GM21360 (cell line): Measurements from ENCODE around the gene TUT1.

Experiments used
- ATAC-seq: cut with Tn5 transposase; IDR thresholded peaks from one replicate; pipeline ENCODE4 v1.9.1; 2021; ENCODE audit warnings: mild to moderate bottlenecking, moderate library complexity; ENCODE audit not compliant: unreplicated experiment

TUT1 gene

GRCh38 chr11:62542750-62543567 is 48.4 kb downstream of the TUT1 start:
- no peak for ATAC-seq

DNA sequence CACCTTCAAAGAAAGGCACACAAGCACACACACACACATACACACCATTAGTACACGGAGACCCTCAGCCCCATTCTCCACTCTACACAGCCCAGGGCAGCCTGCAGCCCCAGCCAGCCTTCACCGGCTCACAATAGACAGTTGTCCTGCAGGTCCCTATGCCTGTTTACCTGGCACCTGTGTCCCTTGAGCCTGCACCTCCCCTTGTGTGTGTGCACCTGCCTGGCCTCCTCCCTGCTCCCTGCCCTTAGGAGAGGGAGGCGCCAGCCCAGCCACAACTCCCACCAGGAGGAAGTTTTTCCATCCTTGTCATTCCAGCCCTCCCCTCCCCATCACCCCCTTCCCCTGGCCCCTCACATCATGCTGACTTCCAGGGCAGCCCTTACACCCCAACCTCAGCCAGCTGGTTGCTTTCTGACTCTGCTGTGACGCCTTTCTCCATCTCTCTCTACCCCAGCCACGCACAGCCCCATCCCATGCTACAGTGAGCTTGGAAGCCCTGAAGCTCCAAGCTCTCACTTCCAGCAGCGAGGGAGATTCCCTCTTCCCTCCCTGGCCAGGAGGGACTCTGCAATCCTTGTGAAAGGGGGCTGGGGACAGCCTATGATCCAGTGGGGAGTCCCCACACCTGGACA is 49.1 kb downstream of the TUT1 start:
- no peak for ATAC-seq

GRCh38 chr11:62540804-62541701 is 50.3 kb downstream of the TUT1 start:
- peak; percentile 43 for ATAC-seq

DNA sequence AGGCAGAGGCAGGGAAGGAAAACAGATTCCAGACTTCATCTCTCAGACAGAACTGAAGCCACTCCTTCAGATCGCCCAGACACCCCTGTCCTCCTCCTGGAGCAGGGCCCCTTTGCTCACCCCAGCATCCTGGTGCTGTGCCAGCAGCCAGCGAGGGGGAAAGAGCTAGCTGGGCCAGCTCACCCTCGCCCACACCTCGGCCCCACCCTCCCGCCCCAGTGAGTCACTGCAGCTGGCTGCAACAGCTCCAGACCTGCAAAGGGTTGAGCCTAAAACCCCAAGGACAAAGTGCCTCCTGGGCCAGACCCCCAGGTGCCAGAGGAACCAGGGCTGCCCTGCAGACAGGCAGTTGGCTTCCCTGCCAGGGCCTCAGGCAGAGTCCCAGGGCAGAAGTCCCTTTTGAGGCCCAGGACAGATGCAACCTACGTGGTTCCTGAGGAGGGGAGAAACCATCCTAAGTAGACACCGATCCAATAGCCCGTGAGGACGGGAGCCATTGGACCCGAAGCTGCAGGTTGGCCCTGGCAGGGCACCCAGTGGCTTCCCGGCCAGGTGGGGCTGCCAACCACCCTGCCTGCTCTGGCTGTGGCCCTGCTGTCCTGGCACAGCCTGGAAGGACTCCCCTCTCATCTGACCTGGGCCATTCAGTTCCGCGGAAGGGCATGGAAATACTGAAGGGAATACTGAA is 51.9 kb downstream of the TUT1 start:
- ATAC-seq = no peak

GRCh38 chr11:62538470-62539237 is 52.7 kb downstream of the TUT1 start:
- ATAC-seq = no peak

- ATAC-seq = no peak
Observed at GRCh38 chr11:62536301-62536957, 54.9 kb downstream of the TUT1 start.

- ATAC-seq = no peak
Observed at GRCh38 chr11:62535802-62536201, 55.5 kb downstream of the TUT1 start.

DNA sequence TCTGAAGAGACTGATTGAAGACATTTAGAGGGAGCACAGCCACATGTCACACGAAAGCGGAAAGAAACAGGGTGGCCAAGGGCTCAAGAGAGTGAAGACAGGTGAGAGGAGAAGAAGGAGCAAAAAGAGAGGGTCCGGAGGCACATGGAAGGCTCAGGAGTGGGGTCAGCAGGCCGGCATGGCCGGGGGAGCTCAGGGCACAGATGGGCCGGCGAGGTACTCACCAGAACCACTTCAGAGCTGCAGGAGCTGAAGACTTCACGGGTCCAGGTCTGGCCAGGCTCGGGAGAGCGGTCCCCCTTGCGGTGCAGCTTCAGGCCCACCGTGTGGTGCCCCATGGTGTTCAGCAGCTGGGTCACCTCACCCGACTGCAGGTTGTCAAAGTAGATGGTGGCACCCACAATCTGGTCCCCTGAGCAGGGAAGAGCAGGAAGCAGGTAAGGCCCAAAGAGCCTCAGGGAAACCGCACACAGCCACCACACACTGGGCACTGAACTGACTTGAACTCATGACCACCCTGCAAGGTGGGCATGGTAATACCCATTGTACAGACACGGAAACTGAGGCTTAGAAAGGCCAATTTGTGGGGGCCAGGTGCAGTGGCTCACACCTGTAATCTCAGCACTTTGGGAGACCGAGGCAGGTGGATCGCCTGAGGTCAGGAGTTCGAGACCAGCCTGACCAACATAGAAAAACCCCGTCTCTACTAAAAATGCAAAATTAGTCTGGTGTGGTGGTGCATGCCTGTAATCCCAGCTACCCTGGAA is 56.4 kb downstream of the TUT1 start:
- ATAC-seq = no peak

GRCh38 chr11:62532096-62532495 is 59.2 kb downstream of the TUT1 start:
- ATAC-seq = no peak
